Stimulated activated CD4-positive, alpha-beta T cell treated with anti-CD3 and anti-CD28 coated beads, Interleukin-4, amount 100 ng/mL, for 24 hours (primary cell): ENCODE data around the gene KRI1.
A peak's percentile ranks its signal among the peaks of the same experiment; 100 is the strongest.
"Not testable (repeated sequence)": the region's sequence is repeated elsewhere in the genome, so short reads cannot be mapped to it uniquely, and the experiment has no call there.

Source experiments
- DNase-seq: peaks from one replicate; pipeline ENCODE4 v3.0.0-alpha.2; 2020

The KRI1 gene

DNA sequence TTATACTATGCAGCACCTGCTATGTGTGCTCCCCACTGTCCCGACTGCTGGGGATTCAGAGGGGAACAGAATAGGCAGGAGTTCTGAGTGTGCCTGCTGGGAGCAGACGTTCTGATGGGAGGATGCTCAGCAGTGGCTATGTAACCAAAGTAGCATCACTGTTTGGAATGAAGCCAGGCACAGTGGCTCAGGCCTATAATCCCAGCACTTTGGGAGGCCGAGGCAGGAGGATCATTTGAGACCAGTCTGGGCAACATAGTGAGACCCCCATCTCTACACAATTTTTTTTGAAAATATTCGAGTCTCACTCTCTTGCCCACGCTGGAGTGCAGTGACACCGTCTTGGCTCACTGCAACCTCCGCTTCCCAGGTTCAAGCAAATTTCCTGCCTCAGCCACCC lies 16.1 kb downstream of the KRI1 start:
- no peak for DNase-seq

DNA sequence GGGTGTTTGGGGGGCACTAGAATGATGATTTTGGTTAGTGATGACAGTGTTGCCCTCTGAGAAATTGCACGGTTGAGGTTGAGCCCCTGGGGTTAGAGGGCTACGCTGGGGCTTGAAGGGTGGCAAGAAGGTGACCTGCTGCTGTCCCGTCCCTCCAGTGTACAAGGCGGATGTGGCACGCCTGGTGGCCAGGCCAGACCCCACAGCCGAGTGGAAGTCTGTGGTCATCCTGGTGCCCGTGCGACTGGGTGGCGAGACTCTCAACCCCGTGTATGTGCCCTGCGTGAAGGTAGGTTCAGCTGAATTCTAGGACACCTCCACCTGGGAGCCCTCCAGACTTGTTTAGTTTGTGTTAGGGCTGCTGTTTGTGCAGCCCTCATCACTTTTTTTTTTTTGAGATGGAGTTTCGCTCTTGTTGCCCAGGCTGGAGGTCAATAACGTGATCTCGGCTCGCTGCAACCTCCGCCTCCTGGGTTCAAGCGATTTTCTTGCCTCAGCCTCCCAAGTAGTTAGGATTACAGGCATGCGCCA lies 17.0 kb downstream of the KRI1 start:
- DNase-seq, result no peak

DNA sequence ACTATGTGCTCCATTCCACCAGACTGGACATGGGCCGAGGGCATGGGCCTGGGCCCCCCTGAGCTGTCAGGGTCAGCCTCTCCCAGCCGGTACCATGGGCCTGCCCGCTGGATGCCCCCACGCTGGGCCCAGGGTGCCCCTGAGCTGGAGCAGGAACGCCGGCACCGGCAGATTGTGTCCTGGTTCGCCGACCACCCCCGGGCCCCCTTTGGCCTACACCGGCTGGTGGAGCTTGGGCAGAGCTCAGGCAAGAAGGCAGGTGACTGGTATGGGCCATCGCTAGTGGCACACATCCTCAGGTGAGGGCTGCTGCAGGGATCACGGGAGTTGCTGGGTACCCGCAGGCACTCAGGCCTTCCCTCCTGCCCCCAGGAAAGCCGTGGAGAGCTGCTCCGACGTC lies 19.0 kb downstream of the KRI1 start:
- no peak for DNase-seq

DNA sequence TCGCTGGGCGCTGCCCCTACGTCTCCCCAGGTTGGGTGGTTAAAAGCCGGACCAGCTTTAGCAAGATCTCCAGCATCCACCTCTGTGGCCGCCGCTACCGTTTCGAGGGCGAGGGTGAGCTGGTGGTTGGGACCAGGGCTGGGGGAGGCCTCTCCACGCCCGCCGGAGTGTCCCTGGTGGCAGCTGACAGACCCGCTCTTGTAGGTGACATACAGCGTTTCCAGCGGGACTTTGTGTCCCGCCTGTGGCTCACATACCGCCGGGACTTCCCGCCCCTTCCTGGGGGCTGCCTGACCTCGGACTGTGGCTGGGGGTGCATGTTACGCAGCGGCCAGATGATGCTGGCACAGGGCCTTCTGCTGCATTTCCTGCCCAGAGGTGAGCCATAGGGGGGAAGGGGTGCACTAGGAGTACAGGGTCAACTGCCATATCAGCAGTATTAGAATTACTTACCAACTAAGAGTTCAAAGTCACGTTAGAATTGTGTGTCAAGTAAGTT lies 21.0 kb downstream of the KRI1 start:
- no peak for DNase-seq

DNA sequence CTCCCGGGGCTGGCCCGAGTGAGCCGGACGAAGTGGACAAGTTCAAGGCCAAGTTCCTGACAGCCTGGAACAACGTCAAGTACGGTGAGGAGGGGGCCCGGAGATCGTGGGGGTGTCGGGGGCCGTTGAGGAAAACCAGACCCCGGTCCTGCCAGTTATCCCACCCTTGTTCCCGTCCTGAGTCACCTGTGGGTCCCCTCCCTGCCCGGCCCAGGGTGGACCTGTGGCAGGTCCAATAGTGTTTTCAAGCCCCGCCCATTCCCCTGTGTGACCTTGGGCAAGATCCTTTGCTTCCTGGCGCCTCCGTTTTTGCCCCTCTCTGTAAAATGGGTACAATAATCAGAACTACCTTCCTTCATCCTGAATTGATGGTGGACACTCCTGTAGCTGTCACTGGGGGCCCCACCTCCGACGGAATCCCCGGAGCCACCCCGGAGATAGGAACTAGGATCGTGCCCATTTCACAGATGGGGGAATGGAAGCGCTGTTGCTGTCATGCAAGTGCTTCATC lies 21.5 kb downstream of the KRI1 start:
- DNase-seq, result no peak

DNA sequence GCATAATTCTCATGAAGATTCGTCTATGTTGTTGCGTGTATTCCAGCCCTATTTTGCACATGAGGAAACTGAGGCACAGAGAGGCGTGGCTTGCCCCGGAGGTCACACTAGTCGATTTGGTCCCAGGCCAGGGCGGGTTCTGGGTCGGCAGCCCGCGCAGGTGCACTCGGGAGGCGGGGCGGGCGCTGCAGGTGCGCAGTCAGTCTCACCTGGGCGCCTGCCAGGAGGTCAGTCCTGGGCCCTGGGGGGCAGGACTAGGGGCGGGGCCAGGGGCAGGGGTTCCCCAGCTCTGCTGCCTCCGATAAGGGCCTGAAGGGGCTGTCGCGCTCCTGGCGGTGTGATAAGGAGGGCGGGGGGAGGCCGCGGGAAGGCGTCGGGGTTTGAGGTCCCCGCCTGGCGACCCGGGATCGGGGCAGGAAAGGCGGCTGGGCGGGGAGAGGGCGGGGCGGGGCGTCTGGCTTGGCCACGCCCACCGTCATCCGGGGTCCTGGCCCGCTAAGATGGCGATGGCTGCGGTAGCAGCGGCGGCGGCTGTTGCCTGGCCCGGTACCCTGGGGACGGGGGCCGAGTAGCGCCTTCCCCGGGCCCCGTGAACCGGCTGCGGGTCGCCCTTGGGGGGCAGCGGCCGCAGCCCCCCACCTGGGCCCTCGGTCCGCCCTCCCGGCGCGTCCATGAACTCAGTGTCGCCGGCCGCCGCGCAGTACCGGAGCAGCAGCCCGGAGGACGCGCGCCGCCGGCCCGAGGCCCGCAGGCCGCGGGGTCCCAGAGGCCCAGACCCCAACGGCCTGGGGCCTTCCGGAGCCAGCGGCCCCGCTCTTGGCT lies 22.2 kb downstream of the KRI1 start, which contains the start of gene ATG4D:
Gene ATG4D (plus strand): TSS at position 485 of the 822 bp plus-strand sequence. CDS start 187 bp downstream, at position 672.
- peak; percentile 76 for DNase-seq

DNA sequence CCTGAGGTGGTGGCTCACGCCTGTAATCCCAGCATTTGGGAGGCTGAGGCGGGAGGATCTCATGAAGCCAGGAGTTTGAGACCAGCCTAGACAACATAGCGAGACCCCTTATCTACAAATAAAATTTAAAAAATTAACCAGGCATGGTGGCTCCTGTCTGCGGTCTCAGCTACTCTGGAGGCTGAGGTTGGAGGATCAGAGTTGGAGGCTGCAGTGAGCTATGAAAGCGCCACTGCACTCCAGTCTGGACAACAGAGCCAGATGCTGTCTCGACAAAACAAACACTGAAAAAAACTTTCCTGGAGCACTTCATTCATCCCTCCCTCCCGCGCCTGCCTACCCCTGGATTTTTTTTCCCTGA lies 22.8 kb downstream of the KRI1 start:
- no peak for DNase-seq

DNA sequence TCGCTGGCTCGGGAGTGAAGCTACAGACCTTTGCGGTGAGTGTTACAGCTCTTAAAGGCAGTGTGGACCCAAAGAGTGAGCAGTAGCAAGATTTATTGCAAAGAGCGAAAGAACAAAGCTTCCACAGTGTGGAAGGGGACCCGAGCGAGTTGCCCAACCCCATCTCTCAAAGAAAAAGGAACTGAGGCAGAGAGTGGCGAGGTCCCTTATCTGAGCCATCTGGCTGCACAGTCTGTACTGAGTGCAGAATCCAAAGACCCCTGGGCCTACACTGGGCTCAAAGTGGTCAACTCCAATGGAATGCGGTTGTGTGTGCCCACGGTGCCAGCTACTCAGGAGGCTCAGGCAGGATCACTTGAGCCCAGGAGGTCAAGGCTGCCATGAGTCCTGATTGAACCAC lies 26.8 kb downstream of the KRI1 start:
- DNase-seq, result not testable (repeated sequence)

DNA sequence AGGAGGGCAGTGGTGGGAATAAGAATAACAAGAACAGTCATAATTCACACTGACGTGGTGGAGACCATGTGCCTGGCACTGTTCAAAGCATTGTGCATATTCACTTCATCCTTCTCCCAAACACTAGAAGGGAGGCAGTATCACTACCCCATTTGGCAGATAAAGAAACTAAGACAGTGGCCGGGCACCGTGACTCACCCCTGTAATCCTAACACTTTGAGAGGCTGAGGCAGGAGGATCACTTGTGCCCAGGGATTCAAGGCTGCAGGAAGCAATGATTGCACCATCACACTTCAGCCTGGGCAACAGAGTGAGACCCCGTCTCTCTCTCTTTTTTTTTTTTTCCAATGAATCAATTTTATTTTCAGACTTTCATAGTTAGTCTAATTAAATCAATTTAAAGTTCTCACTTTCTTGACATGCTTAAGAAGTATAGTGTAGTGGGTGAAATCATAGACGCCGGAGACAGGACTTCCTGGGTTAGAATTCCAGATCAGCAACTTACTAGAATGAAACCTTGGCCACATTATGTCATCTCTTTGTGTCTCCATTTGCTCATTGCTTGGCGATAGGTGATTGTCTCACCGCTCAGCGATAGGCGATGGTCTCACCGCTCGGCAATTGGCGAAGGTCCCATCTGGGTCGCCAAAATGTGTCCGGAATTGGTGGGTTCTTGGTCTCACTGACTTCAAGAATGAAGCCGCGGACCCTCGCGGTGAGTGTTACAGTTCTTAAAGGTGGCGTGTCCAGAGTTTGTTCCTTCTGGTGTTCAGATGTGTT lies 27.4 kb downstream of the KRI1 start:
- no peak for DNase-seq

DNA sequence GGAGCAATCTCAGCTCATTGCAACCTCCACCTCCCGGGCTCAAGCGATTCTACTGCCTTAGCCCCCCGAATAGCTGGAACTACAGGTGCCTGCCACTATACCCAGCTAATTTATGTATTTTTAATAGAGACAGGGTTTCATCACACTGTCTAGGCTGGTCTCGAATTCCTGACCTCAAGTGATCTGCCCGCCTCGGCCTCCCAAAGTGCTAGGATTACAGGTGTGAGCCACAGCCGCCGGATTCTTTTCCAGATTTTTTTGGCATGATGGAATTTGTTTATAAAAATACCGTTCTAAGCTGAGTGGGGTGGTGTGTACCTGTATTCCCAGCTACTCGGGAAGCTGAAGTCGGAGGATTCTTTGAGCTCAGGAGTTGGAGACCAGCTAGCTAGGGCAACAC lies 28.1 kb downstream of the KRI1 start:
- DNase-seq, result no peak

DNA sequence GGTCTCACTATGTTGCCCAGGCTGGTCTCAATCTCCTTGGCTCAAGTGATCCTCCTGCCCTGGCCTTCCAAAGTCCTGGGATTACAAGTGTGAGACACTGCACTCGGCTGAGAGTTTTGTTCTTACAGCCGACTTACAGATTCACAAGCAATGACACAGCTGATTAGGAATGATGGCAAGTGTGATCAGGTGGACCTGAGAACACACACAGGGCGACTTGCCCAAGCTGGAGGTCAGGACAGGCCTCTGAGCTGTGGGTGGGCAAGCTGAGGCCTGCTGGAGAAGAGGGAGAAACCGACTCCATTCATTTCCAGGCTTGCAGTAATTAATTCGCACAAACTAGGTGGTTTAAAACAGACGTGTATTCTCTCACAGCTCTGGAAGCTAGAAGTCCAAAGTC lies 30.2 kb downstream of the KRI1 start:
- DNase-seq, result no peak

DNA sequence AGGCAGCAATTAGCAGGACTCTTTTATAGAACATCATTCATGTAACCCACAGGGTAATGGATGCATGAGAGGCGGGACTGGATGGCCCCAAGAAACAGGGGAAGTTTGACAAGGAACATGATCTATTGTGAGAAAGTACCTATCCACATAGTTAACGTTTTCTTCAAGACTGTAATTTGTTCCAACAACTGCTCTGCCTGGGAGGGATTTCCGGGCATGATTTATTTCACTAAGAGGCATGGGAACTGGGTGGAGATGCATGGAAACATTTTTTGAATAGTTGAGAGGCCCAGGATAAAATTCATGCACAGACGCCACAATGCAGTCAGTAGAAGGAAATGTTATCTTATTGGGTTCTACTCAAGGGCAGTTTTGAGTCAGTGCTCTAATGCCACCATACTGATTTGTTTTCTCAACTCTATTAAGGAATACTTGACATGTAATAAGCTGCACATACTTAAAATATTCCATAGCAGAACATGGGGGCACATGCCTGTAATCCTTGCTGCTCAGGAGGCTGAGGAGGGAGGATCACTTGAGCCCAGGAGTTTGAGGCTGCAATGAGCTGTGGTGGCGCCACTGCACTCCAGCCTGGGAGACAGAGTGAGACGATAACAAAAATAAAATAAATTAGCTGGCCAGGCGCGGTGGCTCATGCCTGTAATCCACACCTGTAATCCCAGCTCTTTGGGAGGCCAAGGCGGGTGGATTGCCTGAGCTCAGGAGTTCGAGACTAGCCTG lies 32.0 kb downstream of the KRI1 start:
- no peak for DNase-seq

DNA sequence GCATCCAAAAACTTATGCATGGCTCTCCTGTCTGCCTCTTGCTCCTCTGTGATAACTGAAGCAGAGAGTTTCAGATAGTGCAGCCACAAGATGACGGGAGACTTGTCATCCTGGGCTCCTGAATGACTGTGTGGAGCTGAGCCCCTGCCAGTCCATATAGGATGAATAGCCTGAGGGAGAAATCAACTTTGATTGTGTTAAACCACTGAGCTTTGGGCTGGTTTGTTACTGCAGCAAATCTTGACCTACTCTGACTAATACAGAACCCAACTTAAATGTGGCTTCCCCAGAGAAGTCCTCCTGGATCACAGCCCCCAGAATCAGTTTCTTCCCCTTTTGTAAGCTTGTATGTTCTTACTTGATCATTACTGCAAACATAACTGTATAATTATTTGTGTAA lies 33.4 kb downstream of the KRI1 start:
- DNase-seq, result no peak

DNA sequence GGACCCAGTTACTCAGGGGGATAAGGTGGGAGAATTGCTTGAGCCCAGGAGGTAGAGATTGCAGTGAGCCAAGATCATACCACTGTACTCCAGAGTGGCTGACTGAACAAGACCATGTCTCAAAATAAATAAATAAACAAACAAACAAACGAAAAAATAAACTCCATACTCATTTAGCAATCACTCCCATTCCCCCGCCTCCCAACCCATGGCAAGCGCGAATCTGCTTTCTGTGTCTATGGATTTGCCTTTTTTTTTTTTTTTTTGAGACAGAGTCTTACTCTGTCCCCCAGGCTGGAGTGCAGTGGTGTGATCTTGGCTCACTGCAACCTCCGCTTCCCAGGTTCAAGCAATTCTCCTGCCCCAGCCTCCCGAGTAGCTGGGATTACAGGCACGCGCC lies 38.9 kb downstream of the KRI1 start:
- DNase-seq, result not testable (repeated sequence)

DNA sequence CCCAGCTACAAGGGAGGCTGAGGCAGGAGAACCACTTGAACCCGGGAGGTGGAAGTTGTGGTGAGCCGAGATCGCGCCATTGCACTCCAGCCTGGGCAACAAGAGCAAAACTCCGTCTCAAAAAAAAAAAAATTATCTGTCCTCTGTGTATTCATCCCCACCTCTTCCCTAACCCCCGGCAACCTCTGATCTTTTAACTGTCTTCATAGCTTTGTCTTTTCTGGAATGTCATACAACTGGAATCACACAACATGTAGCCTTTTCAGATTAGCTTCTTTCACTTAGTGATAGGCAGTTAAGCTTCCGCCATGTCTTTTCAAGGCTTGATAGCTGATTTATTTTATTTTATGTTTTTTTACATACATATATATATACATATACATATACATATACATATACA lies 40.2 kb downstream of the KRI1 start:
- no peak for DNase-seq

DNA sequence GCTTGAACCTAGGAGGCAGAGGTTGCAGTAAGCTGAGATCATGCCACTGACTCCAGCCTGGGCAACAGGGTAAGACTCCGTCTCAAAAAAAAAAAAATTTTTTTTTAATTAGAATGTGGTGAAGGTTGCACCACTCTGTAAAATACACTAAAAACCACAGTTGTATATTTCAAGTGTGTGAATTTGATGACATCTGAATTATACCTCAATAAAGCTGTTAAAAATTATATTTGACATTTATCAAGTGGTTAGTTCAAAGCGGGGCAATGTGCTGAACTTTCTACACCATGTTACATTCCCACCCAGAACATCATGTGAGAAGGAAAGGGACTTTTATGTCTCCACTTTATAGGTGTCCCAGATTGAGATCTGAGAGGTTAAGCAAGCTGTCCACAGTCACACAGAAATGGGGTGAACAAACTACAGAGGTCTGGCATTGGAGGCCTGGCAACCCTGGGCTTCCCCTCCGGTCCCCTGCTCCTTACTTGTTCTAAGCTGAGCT lies 42.6 kb downstream of the KRI1 start:
- no peak for DNase-seq

DNA sequence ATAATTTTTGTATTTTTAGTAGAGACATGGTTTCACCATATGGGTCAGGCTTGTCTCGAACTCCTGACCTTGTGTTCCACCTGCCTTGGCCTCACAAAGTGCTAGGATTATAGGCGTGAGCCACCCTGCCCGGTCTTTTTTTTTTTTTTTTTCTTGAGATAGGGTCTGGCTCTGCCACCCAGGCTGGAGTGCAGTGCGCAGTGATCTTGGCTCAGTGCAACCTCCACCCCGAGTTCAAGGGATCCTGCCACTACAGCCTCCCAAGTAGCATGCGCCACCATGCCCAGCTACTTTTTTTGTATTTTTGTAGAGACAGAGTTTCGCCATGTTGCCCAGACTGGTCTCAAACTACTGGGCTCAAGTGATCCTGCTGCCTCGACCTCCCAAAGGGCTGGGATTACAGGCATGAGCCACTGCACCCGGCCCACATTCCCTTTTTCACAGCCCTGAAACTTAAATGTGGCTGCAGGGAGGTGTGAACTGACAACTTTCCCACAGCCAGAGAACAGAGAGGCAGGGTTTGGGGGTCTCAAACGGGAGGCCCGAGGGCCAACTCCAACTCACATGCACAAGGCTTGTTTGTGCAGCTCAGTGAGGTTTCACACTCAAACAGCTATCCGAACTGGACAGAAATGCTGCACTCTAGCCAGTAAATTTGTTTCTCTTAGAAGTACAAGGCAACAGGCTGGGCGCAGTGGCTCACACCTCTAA lies 44.2 kb downstream of the KRI1 start:
- DNase-seq, result no peak

DNA sequence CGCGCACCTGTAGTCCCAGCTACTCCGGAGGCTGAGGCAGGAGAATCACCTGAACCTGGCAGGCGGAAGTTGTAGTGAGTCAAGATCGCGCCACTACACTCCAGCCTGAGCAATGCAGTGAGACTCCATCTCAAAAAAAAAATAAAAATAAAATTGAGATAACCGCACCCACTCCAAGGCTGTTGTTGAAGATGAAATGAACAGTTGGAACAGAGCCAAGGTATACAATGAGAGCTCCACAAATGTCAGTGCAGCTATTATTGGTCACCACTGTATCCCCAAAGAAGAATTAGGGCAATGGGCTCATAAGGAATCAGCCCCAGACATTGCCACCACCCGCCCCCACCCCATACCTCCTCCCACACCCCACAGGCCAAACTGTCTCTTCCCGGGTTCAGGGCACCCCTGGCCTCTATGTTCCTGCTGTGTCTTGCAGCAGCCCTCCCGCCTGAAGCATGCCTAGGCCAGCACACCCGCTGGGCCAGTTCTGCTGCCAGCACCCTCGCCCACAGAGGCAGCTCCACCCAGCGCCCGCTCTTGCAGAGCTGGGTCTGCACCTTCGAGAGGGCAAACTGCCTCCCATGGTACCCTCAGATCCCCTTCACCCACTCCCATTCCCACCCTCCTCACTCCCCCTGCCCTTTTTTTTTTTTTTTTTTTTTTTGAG lies 45.0 kb downstream of the KRI1 start:
- no peak for DNase-seq

DNA sequence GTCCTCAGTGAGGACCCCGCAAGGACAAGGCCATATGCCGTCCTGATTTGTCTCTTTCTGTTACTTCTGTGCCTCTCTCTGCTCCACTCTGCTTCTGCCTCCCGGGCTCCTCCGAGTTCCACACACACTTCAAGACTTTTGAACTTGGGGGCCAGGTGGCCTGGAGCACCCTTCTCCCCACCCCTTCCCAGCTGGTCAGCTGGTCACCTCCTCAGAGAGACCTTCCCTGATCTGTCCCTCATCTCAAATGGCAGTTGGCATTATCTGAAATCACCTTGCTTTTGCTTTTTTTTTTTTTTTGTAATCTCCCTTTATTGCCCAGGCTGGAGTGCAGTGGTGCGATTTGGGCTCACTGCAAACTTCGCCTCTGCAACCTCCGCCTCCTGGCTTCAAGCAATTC lies 46.4 kb downstream of the KRI1 start:
- DNase-seq, result no peak

DNA sequence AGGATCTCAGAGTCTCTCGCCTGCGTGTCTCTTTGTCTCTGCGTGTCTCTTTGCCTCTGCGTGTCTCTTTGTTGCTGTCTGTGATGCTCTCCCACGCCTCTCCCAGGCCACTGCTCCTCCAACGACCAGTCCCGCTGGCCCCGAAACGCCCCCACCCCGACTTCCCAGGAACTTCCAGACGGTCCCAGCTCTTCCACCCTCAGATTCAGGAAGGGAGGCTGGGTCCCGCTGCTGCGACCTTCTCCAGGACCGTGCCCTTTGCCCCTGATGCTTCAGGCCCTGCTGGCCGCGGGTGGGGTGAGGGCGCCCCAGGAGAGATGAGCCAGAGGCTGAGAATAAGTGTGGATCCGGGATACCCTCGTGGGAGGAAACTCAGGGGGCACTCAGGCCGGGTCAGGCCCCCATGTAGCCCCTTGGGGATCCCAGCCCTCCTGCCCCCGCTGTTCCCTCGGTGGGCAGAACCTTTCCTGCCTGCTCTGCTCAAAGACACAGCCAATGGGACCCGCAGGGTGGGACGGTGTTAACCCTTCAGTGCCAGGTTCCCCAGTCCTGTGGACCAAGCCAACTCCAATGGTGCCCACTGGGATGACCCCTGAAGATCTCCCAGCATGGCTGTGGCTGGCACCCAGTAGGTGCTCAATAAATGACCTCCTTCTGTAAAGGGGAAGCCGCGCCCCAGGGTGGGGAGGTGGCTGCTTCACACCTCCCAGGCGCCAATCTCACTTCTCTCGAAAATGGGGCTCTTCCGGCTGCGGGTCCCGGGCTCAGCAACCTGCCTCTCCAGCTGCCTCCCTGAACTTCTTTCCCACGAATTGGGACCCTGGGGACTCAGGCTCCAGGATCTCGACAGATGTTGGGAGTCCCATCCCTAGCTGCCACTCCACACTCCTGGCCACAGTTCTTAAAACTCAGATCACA lies 47.1 kb downstream of the KRI1 start:
- no peak for DNase-seq
